NCI-H2196 treated with DMSO at 0.1 percent for 48 hours (cell line): Measurements from ENCODE around the gene ZNF236.

Experiments used
- DNase-seq: peaks from one replicate; lab custom pipeline; 2025; ENCODE audit not compliant: unreplicated experiment; lab: John Stamatoyannopoulos, UW

The ZNF236 gene

DNA sequence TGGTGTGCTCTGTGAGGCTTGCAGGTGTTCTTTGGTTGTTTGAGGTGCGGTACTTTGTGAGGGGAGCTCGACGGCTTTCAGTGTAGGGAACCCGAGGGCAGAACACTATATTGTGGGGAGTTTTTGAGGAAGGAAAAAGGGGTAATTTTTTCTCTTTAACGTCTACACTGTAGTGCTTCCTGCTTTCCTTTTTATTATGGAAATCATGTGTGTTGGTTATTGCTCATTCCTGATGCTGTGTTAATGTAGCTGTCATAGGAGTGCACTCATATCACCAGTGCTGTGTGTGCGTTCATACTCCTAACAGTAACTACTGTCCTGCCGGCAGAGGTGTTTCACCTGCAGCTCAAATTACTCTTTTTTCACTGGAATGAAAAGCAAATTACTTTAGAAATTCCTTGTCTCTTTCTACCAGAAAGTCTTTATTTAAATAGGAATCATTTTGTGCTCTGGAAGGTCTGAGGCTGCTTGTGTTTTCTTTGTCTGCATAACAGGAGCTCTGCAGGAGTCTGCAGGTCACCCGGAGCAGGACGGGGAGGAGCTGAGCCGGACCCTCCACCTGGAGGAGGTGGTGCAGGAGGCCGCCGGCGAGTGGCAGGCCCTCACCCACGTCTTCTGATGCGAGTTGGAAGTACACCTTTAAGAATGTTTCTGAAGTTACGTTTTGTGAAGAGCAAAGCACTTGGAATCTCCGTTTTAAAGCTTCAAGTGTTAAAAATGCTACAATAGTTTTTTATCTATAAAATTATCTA is 145.5 kb downstream of the ZNF236 start:
- no peak for DNase-seq

- no peak for DNase-seq
These were observed 148.6 kb downstream of the ZNF236 start for GRCh38 chr18:76970770-76971559.

- no peak for DNase-seq
These were observed 149.9 kb downstream of the ZNF236 start for GRCh38 chr18:76972241-76972640.

- DNase-seq = no peak
These were observed 150.6 kb downstream of the ZNF236 start for GRCh38 chr18:76972846-76973519.

DNA sequence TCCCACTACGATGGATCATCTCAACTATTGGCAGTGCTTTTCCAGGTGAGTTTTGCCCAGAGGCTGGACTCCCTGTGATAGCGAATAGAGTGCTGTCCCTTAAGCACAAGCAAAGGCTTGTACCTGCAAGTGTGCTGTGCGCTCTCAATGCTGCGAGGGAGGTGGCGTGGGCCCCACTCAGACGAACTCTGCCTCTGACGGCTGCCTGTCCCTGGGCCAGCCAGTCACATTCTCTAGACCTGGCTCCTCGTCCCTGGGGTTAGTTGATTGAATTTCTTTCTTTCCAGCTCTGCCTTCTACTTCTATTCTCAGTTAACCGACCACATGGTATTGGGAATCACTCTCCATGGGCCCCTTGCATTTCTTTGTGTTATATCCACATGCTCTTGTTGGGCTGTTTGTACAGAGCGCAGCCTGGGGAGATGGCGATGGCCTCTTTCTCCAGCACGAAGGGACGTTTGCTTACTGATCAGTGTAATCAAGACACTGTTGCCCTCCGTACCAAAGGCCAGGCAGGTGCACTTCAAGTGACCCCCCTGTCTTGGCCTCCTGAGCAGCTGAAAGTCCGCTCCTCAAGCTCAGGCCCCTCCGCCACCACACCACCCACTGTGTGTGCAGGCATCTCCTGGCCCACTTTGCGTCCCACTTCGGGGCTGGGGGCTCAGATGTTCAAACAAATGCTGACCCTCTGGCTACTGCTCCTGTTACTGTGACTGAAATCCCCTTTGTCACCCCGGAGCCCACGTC is 151.3 kb downstream of the ZNF236 start:
- no peak for DNase-seq

- DNase-seq = no peak
These were observed 152.0 kb downstream of the ZNF236 start for GRCh38 chr18:76974386-76974785.

- DNase-seq = no peak
These were observed 153.3 kb downstream of the ZNF236 start for GRCh38 chr18:76975577-76976110.

DNA sequence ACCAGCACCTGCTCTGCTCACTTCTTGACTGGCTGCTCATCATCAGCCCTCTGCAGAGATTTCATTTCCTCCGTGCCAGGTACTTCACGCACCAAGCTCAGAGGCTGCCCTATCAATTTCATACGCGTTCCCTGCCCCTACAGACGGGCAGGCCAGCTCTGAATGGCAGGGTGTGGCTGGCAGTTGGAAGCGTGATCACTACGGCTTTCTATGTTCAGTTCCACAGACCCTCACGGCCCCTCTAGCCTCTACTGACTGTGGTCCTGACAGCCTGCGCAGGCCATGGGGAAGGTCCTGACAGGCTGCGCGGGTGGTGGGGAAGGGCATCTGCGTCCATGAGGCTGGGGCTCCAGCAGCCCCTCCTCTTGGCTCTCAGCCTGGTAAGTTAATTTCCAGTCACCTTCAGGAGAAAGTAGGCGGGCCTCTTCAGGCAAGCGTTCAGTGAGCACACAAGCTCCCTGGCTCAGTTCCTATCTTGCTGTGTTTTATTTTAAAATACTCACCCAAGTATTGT is 154.8 kb downstream of the ZNF236 start:
- peak; percentile 75 for DNase-seq

DNA sequence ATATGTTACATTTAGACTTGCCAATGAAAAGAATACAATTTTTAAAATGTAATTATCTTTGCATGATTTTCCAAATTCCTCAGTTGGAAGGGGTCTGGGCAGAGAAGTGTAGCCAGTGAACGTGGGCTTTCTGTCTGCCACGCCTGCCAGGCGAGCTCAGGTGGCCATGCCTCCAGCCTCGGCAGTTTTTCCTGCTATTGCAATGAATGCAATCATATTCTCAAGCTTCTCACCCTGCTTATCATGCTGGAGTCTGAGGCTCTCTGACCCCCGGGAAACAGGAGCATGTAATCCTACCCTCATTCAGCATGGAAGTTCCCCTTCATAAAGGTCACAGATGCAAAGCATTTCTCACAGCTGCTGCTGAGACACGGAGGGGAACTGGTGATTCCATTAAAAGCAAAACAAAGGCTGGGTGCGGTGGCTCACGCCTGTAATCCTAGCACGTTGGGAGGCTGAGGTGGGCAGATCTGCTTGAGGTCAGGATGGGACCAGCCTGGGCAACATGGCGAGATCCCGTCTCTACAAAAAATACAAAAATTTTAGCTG is 155.4 kb downstream of the ZNF236 start:
- no peak for DNase-seq

GRCh38 chr18:76978616-76979015 is 156.3 kb downstream of the ZNF236 start:
- no peak for DNase-seq

- no peak for DNase-seq
These were observed 156.9 kb downstream of the ZNF236 start for GRCh38 chr18:76979111-76979751.

DNA sequence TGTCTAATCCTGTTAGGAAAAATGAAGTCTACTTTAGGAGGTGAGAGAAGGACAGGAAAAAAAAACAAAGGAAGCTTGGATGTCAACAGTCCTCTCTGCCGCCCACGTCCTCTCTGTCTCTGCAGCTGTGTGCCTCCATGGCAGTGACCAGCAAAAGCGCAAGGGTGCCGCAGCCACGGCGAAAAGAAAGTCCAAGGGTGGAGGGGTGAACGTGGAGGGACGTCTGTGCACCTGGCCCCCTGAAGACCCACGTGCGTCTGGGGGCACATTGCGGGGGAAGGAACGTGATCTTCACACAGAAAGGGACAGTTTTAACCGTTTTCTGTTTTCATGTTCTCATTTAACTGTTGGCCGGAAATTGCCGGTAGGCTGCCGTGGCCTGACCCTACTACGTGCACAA is 157.5 kb downstream of the ZNF236 start:
- no peak for DNase-seq

DNA sequence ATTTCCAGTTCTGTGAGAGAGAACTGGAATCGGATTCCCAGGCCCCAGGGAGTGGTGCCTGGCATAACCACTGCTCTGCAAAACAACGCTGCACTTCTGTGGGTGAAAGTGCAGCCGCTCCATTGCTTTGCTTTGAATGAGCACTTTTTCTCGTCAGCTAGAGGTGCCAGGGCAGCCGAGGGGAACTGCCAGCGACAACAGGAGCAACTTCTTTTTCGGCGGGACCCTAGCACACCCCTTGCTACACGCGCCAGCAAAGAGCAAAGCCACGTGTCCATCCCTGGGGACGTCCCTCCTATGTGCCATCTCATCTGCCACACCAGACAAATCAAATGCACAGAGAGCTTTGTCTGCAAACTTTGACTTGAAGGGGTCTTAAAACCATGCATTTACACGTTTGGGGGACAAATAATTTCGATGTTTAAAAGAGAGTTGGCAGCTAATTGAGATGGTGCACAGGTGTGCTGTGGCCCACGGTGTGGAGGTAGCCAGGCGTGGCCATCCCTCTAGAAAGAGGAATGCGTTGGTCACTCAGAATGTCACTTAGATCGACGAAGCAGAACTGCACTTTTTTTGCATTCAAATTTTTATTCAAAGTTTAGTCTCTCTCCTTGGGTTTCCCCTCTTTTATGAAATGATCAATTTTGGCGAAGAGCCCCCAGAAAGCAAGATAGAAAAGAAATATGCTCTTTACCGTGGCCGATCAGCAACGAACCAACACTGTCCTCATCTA is 158.5 kb downstream of the ZNF236 start:
- no peak for DNase-seq

DNA sequence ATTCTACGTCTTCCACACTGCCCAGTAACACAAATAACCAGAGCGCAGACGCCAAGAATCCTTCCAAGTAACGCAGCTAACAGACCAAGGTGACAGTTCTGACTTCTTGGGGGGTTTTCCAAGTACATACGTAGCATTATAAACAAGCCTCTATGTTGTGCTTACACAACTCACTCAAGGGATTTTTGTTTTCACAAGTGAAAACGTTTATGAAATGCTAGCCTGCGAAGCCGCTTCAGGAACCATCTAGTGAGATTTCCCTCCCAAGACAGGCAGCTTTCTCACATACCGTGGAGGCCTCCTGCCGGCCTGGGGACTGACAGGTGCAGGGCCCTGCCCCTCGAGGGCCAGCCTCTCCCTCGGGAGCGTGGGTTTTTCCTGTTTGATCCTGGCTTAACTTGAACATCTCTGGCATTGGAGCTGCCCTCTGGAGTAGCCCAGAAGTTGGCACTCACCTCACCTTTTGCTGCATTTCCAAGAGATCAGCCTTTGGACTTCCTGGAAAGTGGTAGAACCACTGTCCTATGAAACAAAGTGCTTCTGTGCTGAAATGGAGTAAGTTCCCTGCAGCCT is 159.1 kb downstream of the ZNF236 start:
- no peak for DNase-seq

- DNase-seq = no peak
These were observed 159.7 kb downstream of the ZNF236 start for GRCh38 chr18:76982038-76982437.

DNA sequence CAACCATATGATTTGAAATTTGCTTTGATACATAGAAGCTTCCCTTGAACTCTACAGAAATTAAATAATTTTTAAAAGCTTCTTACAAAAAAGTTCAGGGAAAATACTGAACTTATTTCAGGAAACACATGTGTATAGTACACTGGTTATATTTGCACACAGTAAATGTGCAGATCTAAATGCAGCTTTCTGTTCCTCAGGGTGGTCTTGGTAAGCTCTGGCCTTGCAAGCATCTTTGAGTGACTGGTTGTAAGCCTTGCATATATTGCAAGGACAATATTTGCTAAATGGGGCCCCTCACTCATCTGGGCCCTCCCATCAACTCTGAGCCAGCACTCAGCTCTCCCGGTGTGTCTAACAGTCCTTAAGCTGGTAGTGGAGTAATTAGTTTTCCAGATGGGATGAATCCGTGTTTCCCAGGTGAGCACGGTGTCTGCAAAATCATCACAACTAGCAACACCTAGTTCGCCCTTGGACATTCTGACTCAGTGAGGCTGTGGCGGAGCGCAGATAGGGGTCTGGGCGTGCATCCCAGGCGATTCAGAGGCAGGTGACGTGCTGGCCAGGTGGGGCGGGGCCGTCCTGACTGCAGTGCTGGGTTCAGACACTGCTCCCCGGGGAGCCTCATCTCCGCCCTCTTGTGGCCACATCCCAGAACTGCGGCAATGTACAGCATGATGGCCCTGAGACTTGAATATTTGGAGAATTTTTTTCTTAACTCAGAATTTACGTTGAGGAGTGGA is 160.7 kb downstream of the ZNF236 start:
- peak; percentile 60 for DNase-seq

DNA sequence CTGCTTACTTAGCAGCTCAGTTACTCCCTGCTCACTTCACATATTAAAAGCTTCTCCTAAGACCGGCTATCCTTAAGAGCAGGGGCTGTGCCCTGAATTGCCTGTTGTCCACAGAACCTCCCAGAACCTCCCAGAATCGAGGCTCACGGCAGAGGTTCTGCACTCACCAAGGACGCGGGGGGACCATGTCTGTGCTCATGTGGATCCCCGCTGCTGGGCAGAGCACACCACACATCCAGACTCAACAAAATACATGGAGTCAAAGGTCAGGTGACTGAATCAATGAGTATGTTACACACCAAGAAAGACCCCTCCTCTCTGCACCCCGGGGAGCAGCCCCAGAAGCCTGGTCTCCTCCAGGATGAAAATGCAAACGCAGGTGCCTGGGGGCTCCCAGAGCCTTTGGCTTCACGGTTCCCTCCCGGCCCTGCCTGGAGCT is 161.3 kb downstream of the ZNF236 start:
- DNase-seq = no peak
